ENCODE data around the gene ZBTB46.
"Not testable (repeated sequence)": the region's sequence is repeated elsewhere in the genome, so short reads cannot be mapped to it uniquely, and the experiment has no call there.

The ZBTB46 gene

GRCh38 chr20:63868264-63868663 lies 37.2 kb upstream of the ZBTB46 start:
- DNase-seq (ENCODE audit: low spot score) = no peak
- TF ChIP-seq, protein P1, sequence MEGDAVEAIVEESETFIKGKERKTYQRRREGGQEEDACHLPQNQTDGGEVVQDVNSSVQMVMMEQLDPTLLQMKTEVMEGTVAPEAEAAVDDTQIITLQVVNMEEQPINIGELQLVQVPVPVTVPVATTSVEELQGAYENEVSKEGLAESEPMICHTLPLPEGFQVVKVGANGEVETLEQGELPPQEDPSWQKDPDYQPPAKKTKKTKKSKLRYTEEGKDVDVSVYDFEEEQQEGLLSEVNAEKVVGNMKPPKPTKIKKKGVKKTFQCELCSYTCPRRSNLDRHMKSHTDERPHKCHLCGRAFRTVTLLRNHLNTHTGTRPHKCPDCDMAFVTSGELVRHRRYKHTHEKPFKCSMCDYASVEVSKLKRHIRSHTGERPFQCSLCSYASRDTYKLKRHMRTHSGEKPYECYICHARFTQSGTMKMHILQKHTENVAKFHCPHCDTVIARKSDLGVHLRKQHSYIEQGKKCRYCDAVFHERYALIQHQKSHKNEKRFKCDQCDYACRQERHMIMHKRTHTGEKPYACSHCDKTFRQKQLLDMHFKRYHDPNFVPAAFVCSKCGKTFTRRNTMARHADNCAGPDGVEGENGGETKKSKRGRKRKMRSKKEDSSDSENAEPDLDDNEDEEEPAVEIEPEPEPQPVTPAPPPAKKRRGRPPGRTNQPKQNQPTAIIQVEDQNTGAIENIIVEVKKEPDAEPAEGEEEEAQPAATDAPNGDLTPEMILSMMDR (IDR thresholded peaks at IDR 0.05) = no peak
- H3K27ac ChIP-seq = no peak overlapping the region

DNA sequence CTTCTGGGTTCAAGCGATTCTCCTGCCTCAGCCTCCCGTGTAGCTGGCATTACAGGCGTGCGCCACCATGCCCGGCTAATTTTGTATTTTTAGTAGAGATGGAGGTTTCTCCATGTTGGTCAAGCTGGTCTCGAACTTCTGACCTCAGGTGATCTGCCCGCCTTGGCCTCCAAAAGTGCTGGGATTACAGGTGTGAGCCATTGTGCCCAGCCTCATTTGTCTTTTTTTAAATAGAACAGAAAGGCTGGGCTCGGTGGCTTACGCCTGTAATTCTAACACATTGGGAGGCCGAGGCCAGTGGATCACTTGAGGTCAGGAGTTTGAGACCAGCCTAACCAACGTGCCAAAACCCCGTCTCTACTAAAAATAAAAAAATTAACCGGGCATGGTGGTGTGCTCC lies 36.0 kb upstream of the ZBTB46 start:
- not testable (repeated sequence) for H3K27ac ChIP-seq; DNase-seq (ENCODE audit: low spot score); H3K4me3 ChIP-seq

More at GRCh38 chr20:63868264-63868663, 37.2 kb upstream of the ZBTB46 start:
- no peak overlapping the region for H3K4me3 ChIP-seq

- Histone ChIP-seq H3K27ac (peak within 1 kb of the TSS; percentile 83 to 94), H3K4me3 (peak within 1 kb of the TSS; percentile 89)
- TF ChIP-seq, protein P1 (IDR thresholded peaks at IDR 0.05) = no peak
- peak; percentile 99 for DNase-seq (ENCODE audit: low spot score)
Observed at GRCh38 chr20:63864978-63865640, 34.0 kb upstream of the ZBTB46 start, which contains the start of gene TPD52L2. Gene TPD52L2 (plus strand): TSS chr20:63865270. CDS start chr20:63865366, 96 bp downstream.

GRCh38 chr20:63864545-63864977 lies 33.5 kb upstream of the ZBTB46 start:
- TF ChIP-seq, protein P1 (IDR thresholded peaks at IDR 0.05) = no peak
- DNase-seq (ENCODE audit: low spot score) = no peak
- Histone ChIP-seq H3K4me3 (peak overlapping the region; percentile 89), H3K27ac (peak overlapping the region; percentile 65 to 94)

DNA sequence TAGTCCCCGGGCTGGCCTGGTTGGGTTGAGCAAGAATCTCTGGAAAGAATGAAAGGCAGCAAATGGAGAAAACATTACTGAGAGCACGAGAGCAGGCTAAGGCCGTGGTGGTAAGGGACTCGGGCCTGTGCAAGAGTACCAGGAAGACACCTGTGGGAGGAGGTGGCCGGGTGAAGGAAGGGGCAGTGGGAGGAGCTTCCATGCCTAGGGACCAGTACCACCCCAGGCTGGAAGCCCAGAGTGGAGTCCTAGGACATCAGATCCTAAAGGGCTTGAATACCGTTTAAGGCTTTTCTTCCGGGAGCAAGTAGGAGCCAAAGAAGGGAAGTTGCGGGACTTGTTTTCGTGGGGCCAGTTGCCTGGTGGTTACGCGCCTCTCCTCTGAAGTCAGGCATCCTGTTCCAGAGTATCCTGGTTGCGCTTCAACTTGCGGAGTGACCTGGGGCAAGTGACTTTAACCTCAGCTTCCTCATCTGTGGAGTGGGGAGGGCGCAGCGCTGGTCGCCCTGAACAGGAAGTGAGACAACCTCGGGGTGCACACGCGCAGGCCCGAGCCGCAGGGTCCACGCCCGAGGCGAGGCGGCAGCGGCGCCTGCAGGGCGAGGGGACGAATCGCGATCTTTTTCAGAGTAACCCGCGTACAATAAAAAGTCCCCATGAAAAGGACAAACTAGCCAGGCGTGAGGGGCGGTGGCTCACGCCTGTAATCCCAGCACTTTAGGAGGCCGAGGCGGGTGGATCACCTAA lies 32.9 kb upstream of the ZBTB46 start:
- H3K4me3 ChIP-seq = peak overlapping the region; percentile 89
- H3K27ac ChIP-seq = peak overlapping the region; percentile 65 to 94
- TF ChIP-seq, protein P1 (IDR thresholded peaks at IDR 0.05) = peak; percentile 50
- DNase-seq (ENCODE audit: low spot score) = peak; percentile 90

GRCh38 chr20:63863021-63863797 lies 32.1 kb upstream of the ZBTB46 start:
- TF ChIP-seq, protein P1 (IDR thresholded peaks at IDR 0.05) = no peak
- H3K27ac ChIP-seq = peak overlapping the region; percentile 65 to 94
- DNase-seq (ENCODE audit: low spot score) = no peak
- H3K4me3 ChIP-seq = peak overlapping the region; percentile 89
